Measurements from ENCODE around the gene PRG3.

DNA sequence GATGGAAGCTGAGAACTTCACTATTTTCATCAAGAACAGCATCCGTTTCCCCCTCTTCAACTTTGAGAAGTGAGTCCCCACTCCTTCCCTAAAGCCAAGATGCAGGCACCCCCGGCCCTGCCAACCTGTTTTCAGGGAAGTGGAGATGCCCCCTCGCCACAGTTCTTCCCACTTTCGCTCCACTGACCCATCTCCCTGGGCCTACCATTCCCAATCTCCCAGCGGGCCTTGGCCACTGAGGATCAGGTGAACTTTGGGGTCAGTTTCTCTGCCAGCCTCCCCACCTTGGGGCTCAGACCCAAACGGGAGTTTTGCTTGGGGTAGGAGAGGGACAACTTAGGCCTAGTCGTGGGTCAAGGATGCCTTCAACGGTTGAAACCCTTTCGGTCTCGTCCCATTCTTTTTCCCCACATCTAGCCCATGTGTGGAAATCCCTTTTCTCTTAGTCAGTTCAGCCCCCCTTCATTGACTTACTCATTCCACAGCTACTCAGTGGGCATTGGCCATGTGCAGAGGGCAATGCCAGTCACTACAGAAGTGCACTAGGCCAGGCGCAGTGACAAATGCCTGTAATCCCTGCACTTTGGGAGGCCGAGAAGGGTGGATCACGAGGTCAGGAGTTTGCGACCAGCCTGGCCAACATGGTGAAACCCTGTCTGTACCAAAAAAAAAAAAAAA, 32.2 kb downstream of the PRG3 start:
- TF ChIP-seq ADNP (tag; IDR thresholded peaks at IDR 0.05) (no peak), SMC3 (conservative IDR thresholded peaks at IDR 0.05; ENCODE audit: insufficient read depth, low read depth, low read length) (no peak), EGR1 (conservative IDR thresholded peaks at IDR 0.05) (no peak), NR2C2 (CRISPR knock-in tag; IDR thresholded peaks at IDR 0.05) (no peak), NR2C2 (tag; IDR thresholded peaks at IDR 0.05) (no peak), POLR2A (conservative IDR thresholded peaks at IDR 0.05) (no peak)
- TF ChIP-seq, protein P1, sequence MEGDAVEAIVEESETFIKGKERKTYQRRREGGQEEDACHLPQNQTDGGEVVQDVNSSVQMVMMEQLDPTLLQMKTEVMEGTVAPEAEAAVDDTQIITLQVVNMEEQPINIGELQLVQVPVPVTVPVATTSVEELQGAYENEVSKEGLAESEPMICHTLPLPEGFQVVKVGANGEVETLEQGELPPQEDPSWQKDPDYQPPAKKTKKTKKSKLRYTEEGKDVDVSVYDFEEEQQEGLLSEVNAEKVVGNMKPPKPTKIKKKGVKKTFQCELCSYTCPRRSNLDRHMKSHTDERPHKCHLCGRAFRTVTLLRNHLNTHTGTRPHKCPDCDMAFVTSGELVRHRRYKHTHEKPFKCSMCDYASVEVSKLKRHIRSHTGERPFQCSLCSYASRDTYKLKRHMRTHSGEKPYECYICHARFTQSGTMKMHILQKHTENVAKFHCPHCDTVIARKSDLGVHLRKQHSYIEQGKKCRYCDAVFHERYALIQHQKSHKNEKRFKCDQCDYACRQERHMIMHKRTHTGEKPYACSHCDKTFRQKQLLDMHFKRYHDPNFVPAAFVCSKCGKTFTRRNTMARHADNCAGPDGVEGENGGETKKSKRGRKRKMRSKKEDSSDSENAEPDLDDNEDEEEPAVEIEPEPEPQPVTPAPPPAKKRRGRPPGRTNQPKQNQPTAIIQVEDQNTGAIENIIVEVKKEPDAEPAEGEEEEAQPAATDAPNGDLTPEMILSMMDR (IDR thresholded peaks at IDR 0.05 in 2 of 3, conservative IDR thresholded peaks at IDR 0.05 in 1 of 3; ENCODE audit: insufficient read depth in 2 of 3, low read depth in 1 of 3, low read length in 3 of 3) = no peak

Measured in K562 (cell line).